ENCODE data around the gene HLA-B.
"Not testable (repeated sequence)": the region's sequence is repeated elsewhere in the genome, so short reads cannot be mapped to it uniquely, and the experiment has no call there.

HLA-B gene

DNA sequence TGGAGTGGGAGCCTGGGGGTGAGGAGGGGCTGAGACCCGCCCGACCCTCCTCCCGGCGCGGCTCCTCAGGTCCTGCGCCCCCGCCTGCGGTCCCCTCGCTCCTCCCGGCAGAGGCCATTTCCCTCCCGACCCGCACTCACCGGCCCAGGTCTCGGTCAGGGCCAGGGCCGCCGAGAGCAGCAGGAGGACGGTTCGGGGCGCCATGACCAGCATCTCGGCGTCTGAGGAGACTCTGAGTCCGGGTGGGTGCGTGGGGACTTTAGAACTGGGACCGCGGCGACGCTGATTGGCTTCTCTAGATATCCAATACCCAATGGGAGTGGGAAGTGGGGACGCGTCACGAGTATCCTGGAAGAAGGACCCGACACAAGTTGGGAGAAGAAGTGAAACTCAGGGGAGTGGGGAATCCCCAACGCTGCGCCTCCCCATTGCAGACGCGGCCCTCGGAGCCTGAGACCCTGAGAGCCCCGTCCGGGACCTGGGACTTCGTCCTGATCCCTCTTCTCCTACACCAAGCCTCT lies at the start of gene HLA-B:
HLA-B (minus strand) TSS at position 234 of the 521 bp plus-strand sequence; CDS start at position 213, 21 bp downstream.
- peak; percentile 92 for DNase-seq (ENCODE audit: low read depth)

DNA sequence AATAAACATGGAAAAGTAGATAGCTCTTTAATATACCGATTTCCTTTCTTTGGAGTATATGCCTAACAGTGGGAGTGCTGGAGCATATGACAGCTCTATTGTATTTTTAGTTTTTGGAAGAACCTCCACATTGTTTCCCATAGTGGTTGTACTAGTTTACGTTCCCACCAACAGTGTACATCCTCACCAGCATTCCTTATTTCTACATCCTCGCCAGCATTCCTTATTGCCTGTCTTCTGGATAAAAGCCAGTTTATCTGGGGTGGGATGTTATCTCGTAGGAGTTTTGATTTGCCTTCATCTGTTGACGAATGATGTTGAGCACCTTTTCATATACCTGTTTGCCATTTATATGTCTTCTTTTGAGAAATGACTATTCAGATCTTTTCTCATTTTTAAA lies 49.0 kb upstream of the HLA-B start:
- no peak for DNase-seq (ENCODE audit: low read depth)

DNA sequence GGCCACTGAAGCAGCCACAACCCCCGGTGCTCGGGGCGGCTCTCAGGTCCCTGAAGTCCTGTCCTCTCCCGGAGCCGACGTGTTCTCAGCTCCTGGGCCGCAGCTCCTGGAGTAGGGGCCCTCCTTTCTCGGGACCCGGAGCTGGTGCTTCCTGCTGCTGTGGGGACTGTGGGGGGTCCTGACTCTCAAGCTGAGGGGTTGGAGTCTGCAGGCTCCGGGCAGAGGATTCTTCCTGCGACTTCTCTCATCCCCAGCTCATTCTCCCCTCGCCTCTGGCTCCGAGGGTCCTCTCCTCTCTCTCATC lies 47.0 kb upstream of the HLA-B start:
- DNase-seq (ENCODE audit: low read depth) = not testable (repeated sequence)

DNA sequence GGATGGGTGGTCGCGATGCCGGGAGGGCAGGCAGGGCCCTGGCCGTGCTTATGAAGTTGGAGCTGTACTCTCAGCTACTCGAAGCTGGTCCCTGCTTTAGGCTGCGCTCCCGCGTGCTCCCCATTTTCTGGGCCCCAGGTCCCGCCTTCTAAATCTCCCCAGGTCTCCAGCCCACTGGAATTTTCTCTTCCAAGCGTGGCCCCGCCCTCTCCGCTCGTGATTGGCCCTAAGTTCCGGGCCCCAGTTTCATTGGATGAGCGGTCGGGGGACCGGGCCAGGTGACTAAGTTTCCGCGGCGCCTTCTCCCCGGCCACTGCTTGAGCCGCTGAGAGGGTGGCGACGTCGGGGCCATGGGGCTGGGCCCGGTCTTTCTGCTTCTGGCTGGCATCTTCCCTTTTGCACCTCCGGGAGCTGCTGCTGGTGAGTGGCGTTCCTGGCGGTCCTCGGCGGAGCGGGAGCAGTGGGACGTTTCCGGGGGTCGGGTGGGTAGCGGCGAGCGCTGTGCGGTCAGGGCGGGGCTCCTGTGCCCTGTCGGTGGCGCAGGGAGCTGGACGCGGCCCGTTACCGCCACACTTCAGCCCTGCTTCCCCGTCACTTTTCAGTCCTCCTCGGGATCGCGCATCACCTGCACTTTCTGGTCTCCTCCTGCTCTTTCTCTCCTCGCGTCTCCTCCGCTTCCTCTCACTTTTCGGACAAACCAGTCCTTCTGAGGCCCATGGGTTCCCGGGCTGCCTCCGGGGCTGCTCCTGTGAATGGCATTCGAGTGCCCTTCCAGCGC lies 46.5 kb upstream of the HLA-B start, which contains the start of gene MICA:
MICA (plus strand) TSS at position 313 of the 778 bp plus-strand sequence; CDS start at position 351, 38 bp downstream.
- peak; percentile 97 for DNase-seq (ENCODE audit: low read depth)

DNA sequence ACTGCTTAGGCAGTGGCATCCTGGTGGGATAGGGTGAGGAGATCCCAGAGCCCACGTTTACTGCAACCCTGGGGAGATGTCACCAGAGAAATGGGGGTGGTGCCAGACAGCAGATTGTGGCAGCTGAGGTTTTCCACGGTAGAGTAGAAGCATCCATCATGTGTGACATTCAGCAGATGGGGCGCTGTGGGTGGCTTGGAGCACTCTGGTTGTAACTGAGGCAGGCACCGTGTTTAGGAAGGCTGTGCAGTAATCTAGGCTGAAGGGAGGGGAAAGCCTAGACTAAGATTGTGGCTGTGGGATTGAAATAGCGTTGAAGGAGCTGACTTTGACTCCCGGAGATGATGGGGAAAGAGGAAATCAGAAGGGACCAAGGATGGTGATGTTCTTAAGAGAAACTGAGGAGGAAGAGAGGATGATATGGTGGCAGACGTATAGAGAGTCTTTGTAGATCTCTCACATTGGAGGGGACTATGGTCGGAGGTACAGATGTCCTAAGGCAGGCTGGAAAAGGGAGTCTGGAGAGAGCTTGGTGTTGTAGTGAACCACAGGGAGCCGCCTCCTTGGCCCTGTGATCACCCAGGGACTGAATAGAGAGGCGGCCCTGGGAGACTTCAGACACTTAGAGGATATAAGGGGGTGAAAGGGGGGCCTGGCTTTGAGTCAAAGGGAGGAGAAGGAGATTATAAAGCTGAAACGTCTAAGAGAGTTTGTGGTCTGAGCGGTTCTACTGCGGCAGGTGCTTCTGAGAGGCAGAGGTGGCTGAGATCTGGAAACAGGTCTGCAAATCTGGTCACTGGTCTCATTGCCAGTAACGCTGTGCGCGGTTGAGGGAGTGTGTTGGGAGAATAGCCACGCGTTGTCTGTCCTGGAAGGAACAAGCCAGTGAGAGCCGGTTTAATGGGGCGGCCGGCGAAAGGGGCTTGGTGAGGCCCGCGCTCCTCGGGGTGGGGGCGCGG lies 45.6 kb upstream of the HLA-B start:
- peak; percentile 57 for DNase-seq (ENCODE audit: low read depth)

DNA sequence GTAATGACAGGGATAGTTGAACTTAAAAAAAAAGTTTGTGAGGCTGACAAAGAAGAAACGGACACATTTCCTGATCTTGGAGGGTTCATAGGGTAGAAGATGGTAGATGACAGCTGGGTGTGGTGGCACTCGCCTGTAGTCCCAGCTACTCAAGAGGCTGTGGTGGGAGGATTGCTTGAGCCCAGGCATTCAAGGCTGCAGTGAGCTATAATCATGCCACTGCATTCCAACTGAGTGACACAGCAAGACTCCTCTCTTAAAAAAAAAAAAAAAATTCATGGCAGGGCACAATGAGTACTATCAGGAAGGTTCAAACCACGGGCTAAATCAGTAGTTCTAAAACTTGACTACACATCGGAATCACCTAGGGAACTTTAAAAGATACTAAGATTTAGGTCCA lies 44.4 kb upstream of the HLA-B start:
- peak; percentile 90 for DNase-seq (ENCODE audit: low read depth)

DNA sequence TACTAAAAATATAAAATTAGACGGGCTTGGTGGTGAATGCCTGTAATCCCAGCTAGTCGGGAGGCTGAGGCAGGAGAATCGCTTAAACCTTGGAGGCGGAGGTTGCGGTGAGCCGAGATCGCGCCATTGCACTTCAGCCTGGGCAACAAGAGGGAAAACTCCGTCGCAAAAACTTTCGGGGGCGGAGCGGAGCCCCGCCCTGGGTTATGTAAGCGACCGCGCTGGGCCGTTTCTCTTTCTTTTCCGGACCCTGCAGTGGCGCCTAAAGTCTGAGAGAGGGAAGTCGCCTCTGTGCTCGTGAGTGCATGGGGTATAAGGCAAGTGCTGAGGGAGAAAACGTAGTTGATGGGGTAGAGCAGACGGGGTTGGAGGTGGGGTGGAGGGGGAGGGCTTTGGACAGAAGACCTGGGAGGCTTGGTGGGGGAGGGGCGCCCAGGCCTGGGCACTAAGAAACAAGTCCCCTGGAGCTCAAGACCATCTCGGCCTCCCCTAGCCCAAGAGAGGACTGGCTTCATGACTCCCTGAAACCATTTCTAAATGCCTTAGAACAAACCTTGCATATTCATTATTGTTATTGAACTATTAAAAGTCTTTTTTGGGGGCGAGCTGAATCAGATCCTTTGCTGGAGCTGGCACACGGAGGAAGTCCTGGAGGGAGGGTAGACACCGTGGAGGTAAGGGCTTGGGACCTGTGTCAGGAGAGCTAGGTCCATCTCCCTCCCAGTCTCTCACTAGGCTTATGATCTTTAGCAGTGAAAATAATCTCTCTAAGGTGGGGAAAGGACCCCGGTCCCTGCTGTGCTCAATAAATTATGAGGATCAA lies 43.7 kb upstream of the HLA-B start:
- peak; percentile 80 for DNase-seq (ENCODE audit: low read depth)

DNA sequence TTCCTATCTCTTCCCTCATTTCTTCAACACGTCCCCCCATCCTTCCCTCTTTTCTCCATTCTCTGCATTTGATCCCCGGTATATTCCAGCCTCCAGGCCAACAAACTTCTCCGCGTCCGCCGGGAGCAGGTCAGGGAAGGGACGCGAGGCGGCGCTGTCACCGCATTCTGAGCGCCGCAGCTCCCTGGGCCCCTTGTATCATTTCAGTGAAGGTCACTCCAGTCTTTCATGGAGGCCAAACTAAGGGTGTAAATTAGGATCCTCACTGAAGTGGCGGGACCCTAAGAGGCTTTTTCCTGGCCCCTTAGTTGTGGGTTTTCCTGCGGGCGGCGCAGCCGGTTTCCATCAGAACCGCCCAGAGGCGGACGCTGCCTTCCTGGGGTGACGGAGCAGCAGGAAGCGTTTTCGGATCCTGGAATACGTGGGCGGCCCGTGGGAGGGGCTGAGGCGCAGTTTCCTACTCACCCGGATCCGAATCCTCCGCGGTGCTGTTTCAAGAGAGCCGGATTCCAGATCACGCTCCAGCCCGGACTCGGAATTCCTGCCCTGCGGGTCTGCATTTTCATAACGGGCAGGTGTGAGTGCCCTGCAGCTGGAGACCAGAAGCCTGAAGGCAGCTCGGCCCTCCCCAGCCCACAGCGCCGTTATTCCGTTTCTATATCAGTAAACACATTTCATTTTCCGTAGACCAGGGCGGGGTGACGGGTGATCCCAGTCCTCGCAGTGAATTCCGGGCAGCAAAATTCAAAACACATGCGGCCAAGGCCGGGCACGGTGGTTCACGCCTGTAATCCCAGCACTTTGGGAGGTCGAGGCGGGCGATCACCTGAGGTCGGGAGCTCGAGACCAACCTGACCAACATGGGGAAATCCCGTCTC lies 42.8 kb upstream of the HLA-B start:
- DNase-seq (ENCODE audit: low read depth) = peak; percentile 95

DNA sequence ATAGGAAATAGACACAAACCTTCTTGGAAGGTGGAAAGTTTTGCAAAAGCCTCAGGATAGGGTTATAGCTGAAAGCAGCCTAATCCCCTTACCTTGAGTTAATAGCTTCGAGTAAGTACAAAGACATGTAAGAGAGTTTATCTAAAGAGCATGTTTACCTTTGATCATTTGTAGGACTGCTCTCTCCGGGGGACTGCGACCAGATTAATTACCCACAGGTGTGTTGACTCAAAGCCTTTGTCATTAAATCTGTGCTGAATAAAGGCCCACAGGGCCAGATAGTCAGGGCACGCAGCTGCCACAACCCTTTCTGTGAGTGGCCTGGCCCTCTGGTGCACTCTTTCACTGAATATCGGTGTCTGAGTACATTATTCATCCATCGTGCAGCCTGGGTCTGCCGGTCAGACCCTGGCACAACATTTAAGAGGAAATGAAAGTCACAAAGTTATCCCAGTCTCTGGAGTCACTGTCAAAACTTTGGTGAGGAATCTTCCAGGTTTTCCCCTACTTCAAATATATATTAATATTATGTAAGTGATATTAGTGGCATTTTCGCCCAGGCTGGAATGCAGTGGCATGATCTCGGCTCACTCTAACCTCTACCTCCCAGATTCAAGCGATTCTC lies 41.0 kb upstream of the HLA-B start:
- DNase-seq (ENCODE audit: low read depth) = no peak

DNA sequence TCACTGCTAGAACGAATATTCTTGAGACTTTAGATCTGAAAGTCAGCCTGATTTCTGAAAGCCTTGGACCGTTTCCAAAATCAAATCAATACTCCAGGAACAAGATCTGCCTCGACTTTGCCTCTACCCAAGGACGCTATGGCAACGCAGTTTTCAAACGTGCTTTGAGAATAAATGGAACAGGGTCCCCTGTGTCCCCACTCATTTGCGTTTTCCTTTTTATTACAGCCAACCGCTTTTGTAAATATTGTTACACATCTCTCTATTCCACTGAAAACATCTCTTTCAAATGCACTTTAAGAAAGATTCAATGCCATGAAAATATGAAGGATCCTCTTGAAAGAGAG lies 40.1 kb upstream of the HLA-B start:
- DNase-seq (ENCODE audit: low read depth) = not testable (repeated sequence)

DNA sequence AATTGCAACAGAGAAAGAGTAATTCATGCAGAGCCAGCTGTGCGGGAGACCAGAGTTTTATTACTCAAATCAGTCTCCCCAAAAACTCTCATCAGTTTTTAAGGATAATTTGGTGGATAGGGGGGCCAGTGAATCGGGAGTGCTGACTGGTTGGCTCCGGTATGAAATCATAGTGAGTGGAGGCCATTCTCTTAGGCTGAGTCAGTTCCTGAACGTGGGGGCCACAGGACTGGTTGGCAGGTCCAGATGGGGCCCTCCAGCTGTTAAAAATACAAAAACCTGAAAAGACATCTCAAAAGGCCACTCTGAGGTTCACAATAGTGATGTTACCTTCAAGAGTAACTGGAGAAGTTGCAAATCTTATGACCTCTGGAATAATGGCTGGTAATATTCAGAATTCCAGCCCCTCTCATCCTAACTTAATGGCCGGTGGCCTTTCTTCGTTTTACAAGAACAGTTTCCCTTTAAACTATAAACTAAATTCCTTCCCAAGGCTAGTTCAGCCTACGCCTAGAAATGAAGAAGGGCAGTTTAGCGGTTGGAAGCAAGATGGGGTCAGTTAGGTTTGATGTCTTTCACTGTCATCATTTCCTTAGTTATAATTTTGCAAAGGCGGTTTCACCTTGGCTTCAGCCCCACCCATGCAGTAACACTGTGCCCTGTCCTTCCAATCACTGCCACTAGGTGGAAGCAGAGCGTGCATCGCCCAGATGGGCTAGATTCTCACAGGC lies 39.6 kb upstream of the HLA-B start:
- DNase-seq (ENCODE audit: low read depth) = peak; percentile 90

DNA sequence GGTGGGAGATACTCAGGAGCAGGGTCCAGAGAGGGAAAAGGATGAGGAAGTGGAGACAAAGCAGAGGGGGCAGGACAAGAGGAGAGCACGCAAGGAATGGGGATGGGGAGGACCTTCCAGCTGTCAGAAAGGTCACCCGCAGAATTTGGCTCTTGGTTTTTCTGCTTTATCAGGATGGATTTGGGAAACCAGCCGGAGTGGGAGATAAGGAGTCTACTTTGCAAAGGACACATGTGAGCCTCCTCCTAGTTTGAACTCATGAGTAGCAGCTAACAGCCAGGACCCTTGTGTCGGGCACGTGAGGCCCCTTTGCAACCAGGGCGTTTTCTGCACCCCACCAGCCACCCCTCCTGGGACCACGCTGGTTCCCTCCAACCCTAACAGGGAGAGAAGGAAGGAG lies 38.9 kb upstream of the HLA-B start:
- no peak for DNase-seq (ENCODE audit: low read depth)

DNA sequence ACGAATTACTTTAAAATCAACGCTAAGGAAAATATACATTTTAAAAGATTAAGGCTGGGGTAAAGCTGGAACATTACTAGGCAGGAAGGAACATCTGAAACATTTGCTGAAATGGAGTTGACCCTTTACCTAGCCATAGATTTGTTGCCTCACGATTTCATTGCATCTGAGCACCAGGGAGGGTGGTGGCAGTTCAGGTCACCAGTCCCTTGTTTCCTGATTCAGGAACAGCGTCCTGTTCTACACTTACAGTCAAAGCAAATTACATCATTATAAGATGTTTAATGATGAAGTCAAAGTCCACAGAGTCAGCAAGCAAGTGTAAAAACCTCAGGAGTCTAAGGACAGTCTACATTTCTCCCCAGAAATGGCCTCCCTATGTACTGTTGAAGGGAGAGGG lies 37.4 kb upstream of the HLA-B start:
- DNase-seq (ENCODE audit: low read depth) = no peak

DNA sequence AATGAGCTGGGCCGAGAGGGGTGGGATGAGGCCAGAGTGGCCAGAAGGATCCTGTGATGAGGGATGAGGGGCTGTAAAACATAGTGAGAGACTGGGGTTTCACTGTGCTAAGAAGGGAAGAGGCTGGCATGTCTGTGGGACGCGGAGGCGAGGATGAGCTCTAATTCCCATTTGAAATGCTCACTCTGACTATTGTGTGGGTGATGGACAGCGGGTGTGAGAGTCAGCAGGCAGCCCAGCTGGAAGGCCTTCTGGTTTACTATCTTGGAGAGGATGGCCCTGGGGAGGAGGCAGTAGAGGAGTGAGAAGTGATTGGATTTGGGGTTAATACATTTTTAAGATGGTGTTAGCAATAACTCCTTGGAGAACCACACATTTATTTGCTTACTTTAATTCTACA lies 37.0 kb upstream of the HLA-B start:
- no peak for DNase-seq (ENCODE audit: low read depth)

DNA sequence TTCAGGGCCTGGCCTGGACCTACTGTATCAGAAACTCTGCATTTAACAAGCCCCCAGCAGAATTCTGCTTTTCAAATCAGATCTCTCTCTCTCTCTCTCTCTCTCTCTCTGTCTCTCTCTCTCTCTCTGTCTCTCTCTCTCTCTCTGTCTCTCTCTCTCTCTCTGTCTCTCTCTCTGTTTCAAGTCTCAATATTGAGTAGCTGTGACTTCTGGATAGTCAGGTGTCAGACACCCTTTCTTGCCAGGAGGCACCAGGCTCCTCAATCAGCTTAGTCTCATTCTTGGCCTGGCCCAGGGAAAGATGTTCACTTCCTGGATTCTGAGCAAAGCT lies 32.8 kb upstream of the HLA-B start:
- not testable (repeated sequence) for DNase-seq (ENCODE audit: low read depth)

DNA sequence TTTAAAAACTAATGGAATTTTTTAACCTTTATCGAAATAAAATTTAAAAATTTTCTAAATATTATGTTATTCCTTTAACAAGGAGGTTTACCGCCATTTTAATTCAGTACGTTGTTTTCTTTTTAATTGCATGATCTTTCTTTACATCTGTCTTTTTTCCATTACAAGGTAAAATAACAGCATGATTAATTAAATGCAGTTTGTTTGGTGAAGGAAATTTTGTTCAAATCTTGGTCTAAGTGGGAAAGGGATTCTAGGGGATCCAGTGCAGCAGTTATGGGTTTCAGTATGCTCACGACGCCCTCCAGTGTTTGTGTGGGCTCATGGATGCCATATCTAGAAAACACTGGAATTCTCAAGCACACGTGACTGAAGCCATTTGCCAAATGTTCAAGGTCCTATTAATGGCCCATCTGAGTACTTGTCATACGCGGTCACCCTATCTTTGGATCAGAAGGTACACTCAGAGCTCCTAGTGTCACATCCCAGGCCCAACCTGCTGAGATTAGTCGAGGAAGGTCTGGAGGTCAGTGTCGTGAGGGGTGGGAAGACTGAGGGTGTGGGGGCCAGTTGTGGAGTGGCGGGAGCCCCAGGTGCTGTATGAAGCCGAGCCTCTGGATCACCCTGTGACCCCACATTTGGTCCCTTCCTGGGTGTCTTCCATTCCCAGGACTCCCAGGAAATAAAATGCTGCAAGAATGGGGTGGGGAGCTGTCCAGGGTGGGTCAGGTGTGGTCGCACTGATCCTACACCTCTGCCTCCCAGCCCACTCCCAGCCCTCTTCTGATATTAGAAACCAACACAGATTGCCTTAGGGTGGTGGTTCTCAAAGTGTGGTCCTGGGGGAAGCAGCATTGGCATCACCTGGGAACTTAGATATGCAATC lies 32.2 kb upstream of the HLA-B start:
- not testable (repeated sequence) for DNase-seq (ENCODE audit: low read depth)

DNA sequence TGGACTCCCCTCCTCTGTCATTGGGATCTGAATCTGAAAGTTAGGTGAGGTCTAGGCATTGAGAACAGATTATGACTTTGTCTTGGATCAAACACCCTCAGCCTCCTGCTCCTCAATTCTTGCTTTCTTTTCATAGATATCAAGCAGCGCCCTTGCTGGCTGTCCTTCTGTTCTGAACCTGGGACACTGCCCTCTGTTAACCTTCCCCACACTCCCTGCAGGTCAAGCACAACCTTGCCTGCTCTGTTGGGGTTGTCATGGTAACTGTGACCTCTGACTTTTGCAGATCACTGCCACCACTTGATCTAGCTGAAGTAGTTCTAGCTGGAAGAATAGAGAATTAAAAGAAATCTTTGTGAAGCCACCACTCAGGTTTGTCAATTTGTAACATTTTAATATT lies 30.0 kb upstream of the HLA-B start:
- no peak for DNase-seq (ENCODE audit: low read depth)

DNA sequence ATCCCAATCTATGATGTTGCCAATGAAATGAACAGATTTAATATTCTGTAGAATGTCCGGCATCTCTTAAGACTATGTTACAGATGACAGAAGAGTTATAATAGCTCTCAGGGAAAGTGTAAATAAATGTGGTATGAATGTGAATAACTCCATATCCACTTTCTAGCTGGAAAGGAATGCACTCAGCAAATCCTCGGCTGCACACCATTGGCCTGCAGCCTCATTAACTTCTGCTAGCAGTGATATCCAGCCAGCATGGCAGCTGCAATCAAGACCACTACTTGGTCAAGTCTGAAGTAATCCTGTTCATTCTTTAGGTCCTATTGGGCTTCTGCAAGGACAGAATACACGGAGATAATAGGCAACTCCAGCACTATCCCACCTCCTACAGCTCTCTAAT lies 29.1 kb upstream of the HLA-B start:
- DNase-seq (ENCODE audit: low read depth) = no peak

DNA sequence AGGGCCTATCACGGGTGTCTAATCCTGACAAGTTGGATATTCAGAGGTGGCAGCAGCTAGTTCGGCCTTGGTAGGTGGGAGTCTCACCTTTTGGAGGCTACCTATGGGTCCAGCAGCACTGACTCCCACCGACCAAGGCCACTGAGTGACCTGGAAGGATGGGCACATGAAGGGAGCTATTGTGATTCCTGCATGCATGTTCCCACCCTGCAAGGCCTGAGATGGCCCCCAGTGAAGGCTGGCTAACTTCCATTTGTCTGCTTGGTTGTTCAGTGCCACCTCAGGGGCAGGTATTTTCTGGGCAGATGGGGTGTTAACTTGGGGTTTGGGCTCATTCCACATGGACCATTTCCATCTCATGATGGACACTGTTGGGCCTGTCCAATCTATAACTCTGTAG lies 28.1 kb upstream of the HLA-B start:
- DNase-seq (ENCODE audit: low read depth) = no peak
